22Rv1 (cell line): ENCODE measurements around the gene PCDH12.

ENCODE experiments used
- H3K27ac ChIP-seq: fragments of 450-650 bp; 2 replicates; pipeline ENCODE4 v1.5.1; 2017
- CTCF ChIP-seq: fragments of 450-650 bp; IDR thresholded peaks from 2 replicates; pipeline ENCODE4 v1.5.1; 2017; ENCODE audit warnings: mild to moderate bottlenecking
- ZFX ChIP-seq: fragments of 450-650 bp; IDR thresholded peaks from 2 replicates; pipeline ENCODE4 v1.6.1; 2017; ENCODE audit warnings: antibody characterized with exemption, borderline replicate concordance

The PCDH12 gene

GRCh38 chr5:141966275-141966962 is 8.4 kb upstream of the PCDH12 start:
- H3K27ac ChIP-seq, result no peak overlapping the region
- TF ChIP-seq CTCF (no peak), ZFX (no peak)

GRCh38 chr5:141965071-141965470 is 7.1 kb upstream of the PCDH12 start:
- no peak overlapping the region for H3K27ac ChIP-seq
- TF ChIP-seq CTCF, result no peak
- no peak for TF ChIP-seq ZFX

GRCh38 chr5:141963701-141964100 is 5.7 kb upstream of the PCDH12 start:
- H3K27ac ChIP-seq, result no peak overlapping the region
- TF ChIP-seq CTCF, result no peak
- TF ChIP-seq ZFX, result no peak

- no peak overlapping the region for H3K27ac ChIP-seq
- TF ChIP-seq CTCF, result no peak
- TF ChIP-seq ZFX, result no peak
Measured at GRCh38 chr5:141961466-141961865, 3.5 kb upstream of the PCDH12 start.

- no peak overlapping the region for H3K27ac ChIP-seq
- no peak for TF ChIP-seq ZFX
- TF ChIP-seq CTCF, result peak; percentile 82
Measured at GRCh38 chr5:141960449-141961323, 2.7 kb upstream of the PCDH12 start.

GRCh38 chr5:141960018-141960417 is 2.0 kb upstream of the PCDH12 start:
- no peak overlapping the region for H3K27ac ChIP-seq
- TF ChIP-seq ZFX (no peak), CTCF (peak; percentile 3; the same call in 1 of the 2 replicates)

- no peak overlapping the region for H3K27ac ChIP-seq
- TF ChIP-seq ZFX (no peak), CTCF (no peak)
Measured at GRCh38 chr5:141958546-141959172, 657 bp upstream of the PCDH12 start.
